HepG2 (cell line): ENCODE data around the gene RAP2A. TPM values are rescaled to one million over a fixed set of nuclear protein-coding genes. Genes with fewer than 3 reads are reported as not detected.
A peak's percentile ranks its signal among the peaks of the same experiment; 100 is the strongest.

ENCODE experiments used
- GABPB1 ChIP-seq: IDR thresholded peaks from 2 replicates; pipeline ENCODE4 v1.6.1; 2016; ENCODE audit warnings: mild to moderate bottlenecking, missing genetic modification reagents, moderate library complexity, missing compliant biosample characterization
- HIVEP1 ChIP-seq: sonication (generic); formaldehyde crosslinking; IDR thresholded peaks from 2 replicates; pipeline ENCODE4 v1.4.0; 2020; ENCODE audit warnings: mild to moderate bottlenecking, missing genetic modification reagents
- HMGA1 ChIP-seq: sonication (generic); formaldehyde crosslinking; conservative IDR thresholded peaks from 2 replicates; pipeline ENCODE4 v1.4.0; 2020; ENCODE audit warnings: missing genetic modification reagents
- KDM4B ChIP-seq: sonication (generic); formaldehyde crosslinking; IDR thresholded peaks from 2 replicates; pipeline ENCODE4 v1.4.0; 2020; ENCODE audit warnings: missing genetic modification reagents
- KMT2A ChIP-seq: sonication (generic); formaldehyde crosslinking; IDR thresholded peaks from 2 replicates; pipeline ENCODE4 v1.4.0; 2020; ENCODE audit warnings: missing genetic modification reagents
- MAF1 ChIP-seq: sonication (generic); formaldehyde crosslinking; IDR thresholded peaks from 2 replicates; pipeline ENCODE4 v1.5.0; 2020; ENCODE audit warnings: missing genetic modification reagents, borderline replicate concordance
- MIER2 ChIP-seq: IDR thresholded peaks from 2 replicates; pipeline ENCODE4 v1.6.1; 2016; ENCODE audit warnings: missing biosample characterization, missing genetic modification reagents
- MTA1 ChIP-seq: sonication (generic); formaldehyde crosslinking; IDR thresholded peaks from 2 replicates; pipeline ENCODE4 v1.4.0; 2020; ENCODE audit warnings: missing genetic modification reagents, mild to moderate bottlenecking, borderline replicate concordance
- NBN ChIP-seq: fragments of 450-650 bp; conservative IDR thresholded peaks from 2 replicates; pipeline ENCODE4 v1.6.1; 2017
- NFRKB ChIP-seq: fragments of 450-650 bp; IDR thresholded peaks from 2 replicates; pipeline ENCODE4 v1.6.1; 2017
- PCBP2 ChIP-seq: fragments of 200-400 bp; formaldehyde crosslinking; optimal IDR thresholded peaks from 2 replicates; pipeline ENCODE3; 2018; ENCODE audit warnings: low read length, low read depth; ENCODE audit not compliant: poor library complexity, severe bottlenecking
- POLR2G ChIP-seq: fragments of 200-400 bp; formaldehyde crosslinking; IDR thresholded peaks from 2 replicates; pipeline ENCODE4 v1.6.1; 2018; ENCODE audit warnings: mild to moderate bottlenecking, low read depth, low read length, moderate library complexity
- SIX1 ChIP-seq: sonication (generic); formaldehyde crosslinking; IDR thresholded peaks from 2 replicates; pipeline ENCODE4 v1.4.0; 2020; ENCODE audit warnings: missing genetic modification reagents, borderline replicate concordance
- ZNF143 ChIP-seq: sonication (generic); formaldehyde crosslinking; IDR thresholded peaks from 2 replicates; pipeline ENCODE4 v1.4.0; 2020; ENCODE audit warnings: missing genetic modification reagents
- ZNF235 ChIP-seq: sonication (generic); formaldehyde crosslinking; IDR thresholded peaks from 2 replicates; pipeline ENCODE4 v1.8.1; 2023; ENCODE audit warnings: mild to moderate bottlenecking, missing genetic modification reagents, borderline replicate concordance
- ZNF329 ChIP-seq: sonication (generic); formaldehyde crosslinking; IDR thresholded peaks from 2 replicates; pipeline ENCODE4 v1.9.0; 2021; ENCODE audit warnings: low read depth, mild to moderate bottlenecking, missing genetic modification reagents
- ZNF34 ChIP-seq: sonication (generic); formaldehyde crosslinking; IDR thresholded peaks from 2 replicates; pipeline ENCODE4 v1.4.0; 2020; ENCODE audit warnings: mild to moderate bottlenecking, missing genetic modification reagents, borderline replicate concordance
- ZNF549 ChIP-seq: sonication (generic); formaldehyde crosslinking; IDR thresholded peaks from 2 replicates; pipeline ENCODE4 v1.5.0; 2020; ENCODE audit warnings: missing genetic modification reagents
- ZNF564 ChIP-seq: sonication (generic); formaldehyde crosslinking; IDR thresholded peaks from 2 replicates; pipeline ENCODE4 v1.8.1; 2023; ENCODE audit warnings: mild to moderate bottlenecking, missing genetic modification reagents
- ZNF616 ChIP-seq: sonication (generic); formaldehyde crosslinking; IDR thresholded peaks from 2 replicates; pipeline ENCODE4 v1.5.0; 2020; ENCODE audit warnings: low read depth, mild to moderate bottlenecking, missing genetic modification reagents
- polyA plus RNA-seq, 8 experiments: library from polyadenylated mRNA; depleted of rRNA in 3 of 8; stranded (reverse) in 7 of 8; unstranded in 1 of 8; fragments of >200 nt; fragmentation: Illumina TruSeq in 4 of 8; extraction: Trizol in 4 of 8; gene quantifications; 2 replicates each; pipeline versions ENCODE4 v1.2.1 to v1.2.3, GENCODE V29; 2011 to 2016; ENCODE audit warnings: low read depth in 4 of 8, missing spikeins in 1 of 8, mixed read lengths in 1 of 8; ENCODE audit not compliant: insufficient read depth in 1 of 8
- total RNA-seq, 5 experiments: library from RNA; depleted of rRNA; stranded (reverse); fragments of >200 nt; fragmentation: Illumina TruSeq; extraction: Trizol; gene quantifications; 2 replicates each; pipeline ENCODE4 v1.2.3, GENCODE V29; 2016; ENCODE audit warnings: low read depth in 1 of 5
- TF ChIP-seq, protein P1 (sequence below): sonication (generic); formaldehyde crosslinking; IDR thresholded peaks from 2 replicates; pipeline ENCODE4 v1.5.0; 2020; ENCODE audit warnings: mild to moderate bottlenecking, missing genetic modification reagents, borderline replicate concordance
- TF ChIP-seq, protein P2 (sequence below): IDR thresholded peaks from 2 replicates; pipeline ENCODE4 v1.6.1; 2018; ENCODE audit warnings: missing genetic modification reagents, mild to moderate bottlenecking, missing compliant biosample characterization
- TF ChIP-seq, protein P3 (sequence below): sonication (generic); formaldehyde crosslinking; IDR thresholded peaks from 2 replicates; pipeline ENCODE4 v1.9.0; 2021; ENCODE audit warnings: missing genetic modification reagents, mild to moderate bottlenecking, borderline replicate concordance
- TF ChIP-seq, protein P4 (sequence below): IDR thresholded peaks from 2 replicates; pipeline ENCODE4 v1.6.1; 2016; ENCODE audit warnings: low read depth, control low read depth

Gene RAP2A
- total and polyA plus RNA-seq, 2 of the 13 experiments (the other 11 are each of a cell fraction or from before 2014, with no cell fraction given), result 9.9 to 23.1 TPM

DNA sequence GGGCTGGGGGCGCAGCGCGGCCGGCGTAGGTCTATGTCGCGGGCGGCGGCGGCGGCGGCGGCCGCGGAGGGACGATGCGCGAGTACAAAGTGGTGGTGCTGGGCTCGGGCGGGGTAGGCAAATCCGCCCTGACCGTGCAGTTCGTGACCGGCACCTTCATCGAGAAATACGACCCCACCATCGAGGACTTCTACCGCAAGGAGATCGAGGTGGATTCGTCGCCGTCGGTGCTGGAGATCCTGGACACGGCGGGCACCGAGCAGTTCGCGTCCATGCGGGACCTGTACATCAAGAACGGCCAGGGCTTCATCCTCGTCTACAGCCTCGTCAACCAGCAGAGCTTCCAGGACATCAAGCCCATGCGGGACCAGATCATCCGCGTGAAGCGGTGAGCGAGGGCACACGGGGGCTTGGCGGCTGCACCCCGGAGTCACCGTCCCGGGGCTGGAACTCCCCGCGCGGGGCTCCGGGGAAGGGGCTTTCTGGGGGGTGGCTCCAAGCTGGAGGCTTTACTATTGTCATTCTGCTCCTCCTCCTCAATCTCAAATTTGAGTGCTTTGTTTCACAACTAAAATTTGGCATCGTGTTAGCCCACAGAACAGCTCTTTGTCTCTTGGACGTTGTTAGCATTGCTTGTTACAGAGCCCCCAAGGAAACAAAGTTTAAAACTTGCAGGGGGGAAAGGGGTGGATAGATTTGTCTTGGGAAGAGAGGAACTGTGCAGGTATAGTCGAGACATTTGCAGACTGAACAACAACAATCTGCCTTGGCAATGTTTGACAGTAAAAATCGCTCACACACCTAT, 630 bp downstream of the RAP2A start (continued):
- TF ChIP-seq PCBP2 (no peak), ZNF616 (CRISPR knock-in tag) (no peak), ZNF235 (CRISPR knock-in tag) (no peak), MAF1 (CRISPR knock-in tag) (no peak), SIX1 (CRISPR knock-in tag) (no peak), KMT2A (CRISPR knock-in tag) (peak; percentile 73), MTA1 (CRISPR knock-in tag) (no peak), HIVEP1 (CRISPR knock-in tag) (no peak), NFRKB (no peak), NBN (no peak), HMGA1 (no peak), POLR2G (no peak), MIER2 (CRISPR knock-in tag) (no peak), ZNF549 (CRISPR knock-in tag) (no peak), ZNF329 (CRISPR knock-in tag) (0 out of 2 replicates have a peak, but pooled peaks have one; percentile 14), KDM4B (no peak), ZNF143 (CRISPR knock-in tag) (no peak), ZNF34 (no peak), ZNF564 (CRISPR knock-in tag) (no peak), GABPB1 (CRISPR knock-in tag) (peak; percentile 27; the same call in 1 of the 2 replicates)
- TF ChIP-seq, protein P1, sequence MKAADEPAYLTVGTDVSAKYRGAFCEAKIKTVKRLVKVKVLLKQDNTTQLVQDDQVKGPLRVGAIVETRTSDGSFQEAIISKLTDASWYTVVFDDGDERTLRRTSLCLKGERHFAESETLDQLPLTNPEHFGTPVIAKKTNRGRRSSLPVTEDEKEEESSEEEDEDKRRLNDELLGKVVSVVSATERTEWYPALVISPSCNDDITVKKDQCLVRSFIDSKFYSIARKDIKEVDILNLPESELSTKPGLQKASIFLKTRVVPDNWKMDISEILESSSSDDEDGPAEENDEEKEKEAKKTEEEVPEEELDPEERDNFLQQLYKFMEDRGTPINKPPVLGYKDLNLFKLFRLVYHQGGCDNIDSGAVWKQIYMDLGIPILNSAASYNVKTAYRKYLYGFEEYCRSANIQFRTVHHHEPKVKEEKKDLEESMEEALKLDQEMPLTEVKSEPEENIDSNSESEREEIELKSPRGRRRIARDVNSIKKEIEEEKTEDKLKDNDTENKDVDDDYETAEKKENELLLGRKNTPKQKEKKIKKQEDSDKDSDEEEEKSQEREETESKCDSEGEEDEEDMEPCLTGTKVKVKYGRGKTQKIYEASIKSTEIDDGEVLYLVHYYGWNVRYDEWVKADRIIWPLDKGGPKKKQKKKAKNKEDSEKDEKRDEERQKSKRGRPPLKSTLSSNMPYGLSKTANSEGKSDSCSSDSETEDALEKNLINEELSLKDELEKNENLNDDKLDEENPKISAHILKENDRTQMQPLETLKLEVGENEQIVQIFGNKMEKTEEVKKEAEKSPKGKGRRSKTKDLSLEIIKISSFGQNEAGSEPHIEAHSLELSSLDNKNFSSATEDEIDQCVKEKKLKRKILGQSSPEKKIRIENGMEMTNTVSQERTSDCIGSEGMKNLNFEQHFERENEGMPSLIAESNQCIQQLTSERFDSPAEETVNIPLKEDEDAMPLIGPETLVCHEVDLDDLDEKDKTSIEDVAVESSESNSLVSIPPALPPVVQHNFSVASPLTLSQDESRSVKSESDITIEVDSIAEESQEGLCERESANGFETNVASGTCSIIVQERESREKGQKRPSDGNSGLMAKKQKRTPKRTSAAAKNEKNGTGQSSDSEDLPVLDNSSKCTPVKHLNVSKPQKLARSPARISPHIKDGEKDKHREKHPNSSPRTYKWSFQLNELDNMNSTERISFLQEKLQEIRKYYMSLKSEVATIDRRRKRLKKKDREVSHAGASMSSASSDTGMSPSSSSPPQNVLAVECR (CRISPR knock-in tag), result peak; percentile 28
- TF ChIP-seq, protein P2, sequence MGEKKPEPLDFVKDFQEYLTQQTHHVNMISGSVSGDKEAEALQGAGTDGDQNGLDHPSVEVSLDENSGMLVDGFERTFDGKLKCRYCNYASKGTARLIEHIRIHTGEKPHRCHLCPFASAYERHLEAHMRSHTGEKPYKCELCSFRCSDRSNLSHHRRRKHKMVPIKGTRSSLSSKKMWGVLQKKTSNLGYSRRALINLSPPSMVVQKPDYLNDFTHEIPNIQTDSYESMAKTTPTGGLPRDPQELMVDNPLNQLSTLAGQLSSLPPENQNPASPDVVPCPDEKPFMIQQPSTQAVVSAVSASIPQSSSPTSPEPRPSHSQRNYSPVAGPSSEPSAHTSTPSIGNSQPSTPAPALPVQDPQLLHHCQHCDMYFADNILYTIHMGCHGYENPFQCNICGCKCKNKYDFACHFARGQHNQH (CRISPR knock-in tag), result no peak
- TF ChIP-seq, protein P3, sequence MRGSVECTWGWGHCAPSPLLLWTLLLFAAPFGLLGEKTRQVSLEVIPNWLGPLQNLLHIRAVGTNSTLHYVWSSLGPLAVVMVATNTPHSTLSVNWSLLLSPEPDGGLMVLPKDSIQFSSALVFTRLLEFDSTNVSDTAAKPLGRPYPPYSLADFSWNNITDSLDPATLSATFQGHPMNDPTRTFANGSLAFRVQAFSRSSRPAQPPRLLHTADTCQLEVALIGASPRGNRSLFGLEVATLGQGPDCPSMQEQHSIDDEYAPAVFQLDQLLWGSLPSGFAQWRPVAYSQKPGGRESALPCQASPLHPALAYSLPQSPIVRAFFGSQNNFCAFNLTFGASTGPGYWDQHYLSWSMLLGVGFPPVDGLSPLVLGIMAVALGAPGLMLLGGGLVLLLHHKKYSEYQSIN, result no peak
- TF ChIP-seq, protein P4, sequence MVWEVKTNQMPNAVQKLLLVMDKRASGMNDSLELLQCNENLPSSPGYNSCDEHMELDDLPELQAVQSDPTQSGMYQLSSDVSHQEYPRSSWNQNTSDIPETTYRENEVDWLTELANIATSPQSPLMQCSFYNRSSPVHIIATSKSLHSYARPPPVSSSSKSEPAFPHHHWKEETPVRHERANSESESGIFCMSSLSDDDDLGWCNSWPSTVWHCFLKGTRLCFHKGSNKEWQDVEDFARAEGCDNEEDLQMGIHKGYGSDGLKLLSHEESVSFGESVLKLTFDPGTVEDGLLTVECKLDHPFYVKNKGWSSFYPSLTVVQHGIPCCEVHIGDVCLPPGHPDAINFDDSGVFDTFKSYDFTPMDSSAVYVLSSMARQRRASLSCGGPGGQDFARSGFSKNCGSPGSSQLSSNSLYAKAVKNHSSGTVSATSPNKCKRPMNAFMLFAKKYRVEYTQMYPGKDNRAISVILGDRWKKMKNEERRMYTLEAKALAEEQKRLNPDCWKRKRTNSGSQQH (CRISPR knock-in tag), result no peak
